CD1c-positive myeloid dendritic cell (primary cell): Measurements from ENCODE around the gene CATSPERD.

Experiments
- DNase-seq: peaks from one replicate; pipeline ENCODE4 v3.0.0-alpha.2; 2016; ENCODE audit errors: extremely low spot score

Gene CATSPERD, protein sequence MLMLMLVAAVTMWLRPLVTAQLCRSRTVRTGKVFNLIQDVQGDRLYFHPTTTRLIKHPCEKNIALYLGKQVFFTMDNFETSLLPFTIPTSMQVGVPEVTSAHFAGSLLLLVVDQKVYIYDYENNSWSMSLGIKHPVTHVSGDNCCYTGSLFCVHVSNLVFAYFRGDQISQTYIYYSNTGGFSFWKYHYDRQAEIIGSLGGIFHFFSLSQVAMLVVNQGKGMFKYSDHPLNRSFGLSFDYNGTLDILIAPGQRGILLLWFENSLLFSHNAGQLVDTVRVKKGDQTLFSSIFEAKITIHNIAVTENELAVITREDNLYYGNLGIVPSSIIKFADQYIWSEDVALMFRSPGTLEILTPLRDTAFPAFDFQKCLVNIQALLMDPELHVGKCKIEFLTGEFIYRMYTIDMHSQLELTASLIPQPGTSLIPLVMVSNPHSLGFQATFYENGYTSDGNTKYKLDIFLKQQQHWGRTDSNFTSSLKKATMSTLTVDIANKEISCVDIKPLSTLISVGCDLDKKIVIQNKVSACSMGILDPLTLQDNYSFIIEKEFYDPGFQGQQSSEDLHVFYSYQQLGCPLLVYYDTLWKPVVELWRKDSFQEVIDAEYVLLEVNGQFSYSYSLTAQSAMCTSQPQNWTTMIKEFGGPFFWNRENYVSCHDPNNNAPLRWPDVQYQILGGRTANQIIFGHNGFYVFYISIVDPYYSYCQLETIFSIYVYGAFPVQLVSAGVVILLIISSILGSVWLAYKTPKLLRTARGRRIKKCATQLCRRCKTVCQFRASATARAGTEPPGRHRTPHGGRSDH

DNA sequence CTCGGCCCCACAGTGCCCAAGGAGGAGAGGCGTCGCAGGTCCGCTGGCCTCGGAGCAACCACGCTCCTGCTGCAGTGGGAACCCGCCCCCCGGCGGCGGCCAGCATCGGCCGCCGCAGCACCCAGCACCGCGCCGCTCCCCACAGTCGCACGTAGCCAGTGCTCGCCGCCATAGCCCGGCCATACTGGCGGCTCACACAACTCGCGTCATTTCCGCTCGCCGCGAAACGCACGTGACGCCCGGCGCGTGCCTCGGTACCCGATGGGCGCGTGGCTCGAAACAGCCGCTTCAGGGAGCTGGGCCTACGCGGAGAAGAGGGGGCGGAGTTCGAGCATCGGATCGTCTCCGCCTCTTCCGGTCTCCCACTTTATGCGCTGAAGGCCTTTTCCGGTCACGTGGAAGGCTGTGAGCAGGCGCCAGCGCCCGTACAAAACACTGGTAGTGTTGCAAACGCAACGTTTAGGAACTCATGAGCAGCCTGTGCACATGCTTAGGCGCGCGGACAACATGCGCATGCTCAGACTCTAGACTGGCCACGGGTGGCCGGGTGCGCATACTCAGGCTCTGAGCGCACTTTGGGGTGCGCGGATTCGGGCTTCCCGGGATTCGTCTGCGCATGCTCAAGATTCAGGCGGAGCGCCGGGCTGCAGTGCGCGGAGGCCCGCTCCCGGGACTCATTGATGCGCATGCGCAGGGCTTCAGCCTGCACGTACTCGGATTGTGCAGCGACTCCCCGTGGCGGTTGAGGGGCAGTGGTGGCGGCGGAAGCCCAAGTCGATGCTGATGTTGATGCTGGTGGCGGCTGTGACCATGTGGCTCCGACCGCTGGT is at the start of gene CATSPERD, which contains the start of gene LONP1:
Gene CATSPERD (plus strand): TSS at position 677 of the 830 bp plus-strand sequence. CDS start 101 bp downstream, at position 778.
Gene LONP1 (minus strand): TSS at position 186 of the 830 bp plus-strand sequence. CDS start 14 bp downstream, at position 172.
- peak; percentile 100 for DNase-seq

DNA sequence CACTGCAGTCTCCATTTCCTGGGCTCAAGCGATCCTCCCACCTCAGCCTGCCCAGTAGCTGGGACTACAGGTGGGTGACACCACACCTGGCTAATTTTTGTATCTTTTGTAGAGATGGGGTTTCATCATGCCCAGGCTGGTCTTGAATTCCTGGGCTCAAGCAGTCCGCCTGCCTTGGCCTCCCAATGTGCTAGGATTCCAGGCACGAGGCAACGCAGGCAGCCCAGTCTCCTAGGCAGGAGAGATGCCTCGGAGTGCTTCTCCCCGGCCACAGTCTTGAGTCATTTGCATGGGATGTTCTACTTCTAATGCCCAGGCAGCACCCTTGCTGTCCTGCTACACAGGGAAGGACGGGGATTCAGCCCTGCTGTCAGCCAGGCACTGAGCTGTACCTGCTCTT is 48.8 kb upstream of the CATSPERD start:
- DNase-seq: no peak

DNA sequence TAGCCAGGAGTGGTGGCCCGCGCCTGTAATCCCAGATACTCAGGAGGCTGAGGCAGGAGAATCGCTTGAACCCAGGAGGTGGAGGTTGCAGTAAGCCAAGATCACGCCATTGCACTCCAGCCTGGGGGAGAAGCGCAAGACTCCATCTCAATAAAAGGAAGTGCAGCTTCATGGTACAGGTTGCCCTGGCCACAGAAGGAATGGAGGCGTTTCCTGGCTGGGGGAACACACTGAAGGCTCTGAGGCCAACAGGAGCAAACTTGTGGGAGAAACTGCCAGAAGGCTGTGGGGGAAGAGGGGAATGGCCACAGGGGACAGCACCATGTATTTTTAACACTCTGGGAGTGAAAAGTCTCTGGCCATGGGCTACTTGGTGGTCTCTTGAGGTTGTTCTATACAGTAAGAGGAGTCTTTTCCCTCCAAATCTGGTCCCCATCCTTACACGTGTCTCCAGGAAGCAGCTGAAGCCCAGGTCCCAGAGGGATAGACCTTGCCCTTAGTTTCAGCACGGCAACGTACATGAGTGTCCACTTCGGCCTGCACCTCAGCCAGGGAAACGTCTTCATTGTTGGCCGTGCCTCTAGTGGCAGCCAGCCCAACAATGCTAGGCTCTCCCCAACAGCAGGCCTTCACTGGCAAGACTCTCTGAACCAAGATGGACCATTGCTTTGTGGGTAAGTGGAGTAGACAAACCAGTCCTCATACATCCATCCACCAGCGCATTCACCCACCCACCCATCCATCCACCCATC is 47.6 kb upstream of the CATSPERD start:
- DNase-seq: no peak

DNA sequence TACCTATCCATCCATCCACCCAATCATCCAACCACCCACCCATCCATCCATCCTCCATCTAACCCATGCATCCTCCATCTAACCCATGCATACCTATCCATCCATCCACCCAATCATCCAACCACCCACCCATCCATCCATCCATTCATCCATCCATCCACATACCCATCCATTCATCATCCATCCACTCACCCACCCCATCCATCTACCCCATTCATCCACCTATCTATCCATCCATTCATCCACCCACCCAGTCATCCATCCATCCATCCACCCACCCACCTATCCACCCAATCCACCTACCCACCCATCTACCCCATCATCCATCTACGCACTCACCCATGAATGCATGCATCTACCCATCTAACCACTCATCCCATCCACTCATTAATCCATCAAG is 46.7 kb upstream of the CATSPERD start:
- no peak for DNase-seq

DNA sequence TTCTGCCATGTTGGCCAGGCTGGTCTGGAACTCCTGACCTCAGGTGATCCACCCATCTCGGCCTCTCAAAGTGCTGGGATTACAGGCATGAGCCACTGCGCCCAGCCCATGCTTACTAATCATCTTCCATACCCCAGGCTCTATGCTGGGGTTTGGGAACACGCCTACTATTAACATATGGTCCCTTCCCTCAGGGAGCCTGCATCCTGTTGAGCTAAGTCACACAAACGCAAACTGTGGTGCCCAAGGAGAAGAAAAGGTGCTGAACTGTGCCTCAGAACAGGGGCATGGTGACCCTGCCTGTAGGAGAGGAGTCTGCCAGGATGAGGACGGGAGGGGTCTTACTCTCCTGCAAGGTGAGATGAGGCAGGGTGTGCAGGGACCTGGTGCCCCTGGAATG is 45.7 kb upstream of the CATSPERD start:
- no peak for DNase-seq

DNA sequence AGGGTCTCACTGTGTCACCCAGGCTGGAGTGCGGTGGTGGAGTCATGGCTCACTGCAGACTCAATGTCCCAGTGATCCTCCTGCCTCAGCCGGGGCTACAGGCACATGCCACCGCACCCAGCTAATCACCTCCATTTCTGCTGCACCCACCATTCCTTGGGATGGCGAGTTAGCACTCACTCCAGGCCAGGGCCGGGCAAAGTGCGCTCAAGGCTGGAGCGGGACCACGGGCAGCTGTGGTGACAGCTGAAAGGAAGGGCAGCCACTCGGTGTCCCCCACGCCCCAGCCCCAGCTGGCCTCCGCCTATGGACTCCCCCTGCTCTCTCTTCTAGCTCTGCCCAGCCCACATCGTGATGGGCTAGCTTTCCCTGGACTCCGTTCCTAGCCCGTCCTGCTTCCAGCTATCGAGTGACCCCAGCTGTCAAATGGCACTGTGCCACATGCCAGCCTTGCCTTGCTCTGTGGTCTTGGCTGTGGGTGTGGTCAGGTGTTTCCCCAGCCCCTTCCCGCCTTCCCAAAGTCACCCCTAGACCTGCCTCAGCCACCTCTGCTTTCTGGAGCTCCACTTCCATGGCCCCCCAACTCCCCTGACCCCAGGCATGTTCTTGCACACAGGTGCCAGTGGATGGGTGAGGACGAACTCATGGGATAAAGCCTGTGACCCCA is 44.2 kb upstream of the CATSPERD start:
- no peak for DNase-seq

DNA sequence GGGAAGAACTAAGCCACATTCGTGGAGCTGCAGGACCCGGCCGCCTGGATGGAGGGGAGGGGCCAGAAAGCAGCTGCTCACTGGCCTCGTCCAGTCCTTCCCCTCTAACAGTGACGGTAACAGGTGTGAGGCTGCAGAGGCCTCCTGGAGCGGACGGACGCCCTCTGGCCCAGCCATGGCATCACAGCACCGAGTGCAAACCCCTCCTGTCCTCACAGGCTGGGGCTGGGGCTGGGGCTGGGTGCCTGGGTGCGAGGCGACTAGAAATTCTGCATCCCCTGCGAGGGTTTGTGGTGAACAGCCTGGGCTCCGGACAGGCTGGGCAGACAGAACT is 43.7 kb upstream of the CATSPERD start:
- no peak for DNase-seq

DNA sequence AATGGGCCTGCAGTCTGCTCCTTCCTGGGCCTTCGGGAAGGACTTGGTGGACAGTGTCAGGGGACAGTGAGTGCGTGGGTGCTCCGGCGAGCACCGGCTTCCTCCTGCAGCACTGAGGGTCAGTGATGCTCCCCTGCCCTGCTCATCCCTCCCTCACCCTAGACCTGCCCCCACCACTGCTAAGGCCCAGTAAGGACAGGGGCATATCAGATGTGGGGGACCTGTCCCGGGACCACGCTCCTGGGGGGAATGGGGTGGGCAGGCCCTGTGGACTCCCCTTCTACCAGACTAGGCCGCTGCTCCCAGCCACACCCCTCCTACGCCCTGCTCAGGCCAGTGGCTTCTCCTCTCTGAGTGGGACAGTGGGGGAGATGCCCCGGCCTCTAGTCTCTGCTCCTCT is 43.3 kb upstream of the CATSPERD start:
- no peak for DNase-seq

DNA sequence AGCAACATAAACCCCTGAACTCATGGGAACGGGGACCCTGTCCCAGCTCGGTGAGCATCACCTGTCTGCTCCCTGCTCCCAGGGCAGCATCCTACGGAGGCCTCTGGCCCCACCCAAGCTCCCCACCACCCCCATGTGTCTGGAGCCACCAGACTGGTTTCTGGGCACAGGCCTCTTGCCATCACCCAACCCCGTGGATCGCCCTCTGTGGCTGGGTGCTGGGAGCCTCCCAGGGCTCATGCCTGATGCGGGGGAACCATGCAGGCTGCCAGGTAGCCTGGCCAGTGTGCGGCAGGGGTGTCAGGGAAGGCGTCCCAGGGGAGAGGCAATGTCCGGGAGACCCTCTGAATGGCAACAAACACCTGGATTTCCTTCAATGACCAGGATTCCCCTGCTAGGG is 42.9 kb upstream of the CATSPERD start:
- no peak for DNase-seq

DNA sequence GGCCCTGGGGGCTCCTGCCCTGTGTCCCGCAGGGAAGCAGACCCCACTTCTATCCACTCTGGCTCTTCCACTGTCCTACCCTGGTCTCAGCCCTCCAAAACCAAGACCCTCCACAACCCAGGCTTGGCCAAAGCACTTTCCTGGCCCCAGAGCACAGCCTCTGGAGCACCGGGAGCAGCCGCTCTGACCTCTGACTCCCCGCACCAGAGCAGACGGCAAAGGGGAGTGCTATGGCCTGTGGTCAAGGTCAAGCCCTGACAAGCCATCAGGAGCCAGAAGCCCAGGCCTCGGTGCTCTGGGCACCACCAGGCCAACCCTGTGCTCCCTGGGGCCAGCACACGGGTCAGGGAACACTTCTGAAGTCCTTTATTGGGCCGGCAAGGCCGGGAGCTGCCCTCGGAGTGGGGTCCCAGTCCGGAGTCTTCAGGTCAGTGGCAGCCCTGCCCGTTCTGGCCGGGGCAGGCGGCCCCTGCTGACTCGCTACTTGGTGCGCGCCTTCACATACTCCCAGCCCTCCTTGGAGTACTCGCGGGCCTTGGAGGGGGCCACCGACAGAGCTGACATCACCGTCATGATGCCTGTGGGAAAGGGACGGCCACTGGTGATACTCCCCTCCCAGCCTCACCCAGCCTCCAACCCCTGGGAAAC is 42.2 kb upstream of the CATSPERD start:
- no peak for DNase-seq

DNA sequence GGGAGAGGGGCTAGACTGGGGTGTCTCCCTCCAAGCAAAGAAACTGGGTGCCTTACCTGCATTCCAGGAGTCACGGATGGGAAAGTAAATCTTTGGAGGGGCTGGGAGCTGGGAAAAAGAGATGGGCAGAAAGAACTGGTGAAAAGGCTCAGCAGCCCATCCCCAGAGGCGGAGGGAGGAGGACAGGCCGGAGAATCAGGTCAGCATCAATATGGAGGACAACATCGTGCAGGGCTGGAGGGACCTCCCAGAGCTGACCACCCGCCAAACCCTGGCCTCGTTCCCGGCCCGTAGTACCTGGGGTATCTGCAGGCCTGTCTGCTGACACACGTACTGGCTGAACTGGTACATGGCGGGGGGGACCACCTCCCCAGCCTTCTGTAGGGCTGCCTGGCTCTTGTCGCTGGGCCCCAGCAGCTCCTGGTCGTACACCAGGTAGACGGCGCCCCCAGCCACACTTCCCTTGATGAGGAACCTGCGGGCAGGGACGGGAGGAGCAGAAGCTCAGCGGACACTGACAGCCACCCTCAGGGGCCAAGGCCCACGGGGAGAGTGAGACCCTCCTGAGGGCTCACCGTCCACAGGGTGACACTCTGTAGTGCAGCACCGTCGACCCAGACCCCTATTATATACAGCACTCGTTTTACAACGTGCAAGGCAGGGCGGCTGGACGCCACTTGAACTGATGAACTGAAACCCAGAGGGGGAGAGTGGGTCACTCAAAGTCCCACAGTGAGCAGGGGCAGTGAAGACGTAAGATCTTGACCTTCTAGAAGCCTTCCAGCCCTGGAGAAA is 41.0 kb upstream of the CATSPERD start:
- DNase-seq: no peak

DNA sequence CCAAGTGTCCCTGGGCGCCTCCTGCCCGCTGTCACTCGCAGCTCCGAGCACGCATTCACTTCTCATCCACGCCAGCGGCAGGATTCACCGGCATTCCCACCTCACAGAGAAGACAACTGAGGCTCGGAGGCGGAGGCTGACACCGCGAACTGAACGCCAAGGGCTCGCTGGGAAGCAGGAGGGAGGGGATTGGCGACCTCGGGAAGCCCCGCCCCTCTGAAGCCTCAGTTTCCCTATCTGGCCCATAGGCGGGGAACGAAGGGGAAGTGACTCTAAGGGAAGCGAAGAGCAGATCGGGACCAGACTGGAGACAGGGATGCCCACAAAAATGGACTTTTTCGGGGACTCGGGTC is 40.4 kb upstream of the CATSPERD start:
- DNase-seq: no peak

DNA sequence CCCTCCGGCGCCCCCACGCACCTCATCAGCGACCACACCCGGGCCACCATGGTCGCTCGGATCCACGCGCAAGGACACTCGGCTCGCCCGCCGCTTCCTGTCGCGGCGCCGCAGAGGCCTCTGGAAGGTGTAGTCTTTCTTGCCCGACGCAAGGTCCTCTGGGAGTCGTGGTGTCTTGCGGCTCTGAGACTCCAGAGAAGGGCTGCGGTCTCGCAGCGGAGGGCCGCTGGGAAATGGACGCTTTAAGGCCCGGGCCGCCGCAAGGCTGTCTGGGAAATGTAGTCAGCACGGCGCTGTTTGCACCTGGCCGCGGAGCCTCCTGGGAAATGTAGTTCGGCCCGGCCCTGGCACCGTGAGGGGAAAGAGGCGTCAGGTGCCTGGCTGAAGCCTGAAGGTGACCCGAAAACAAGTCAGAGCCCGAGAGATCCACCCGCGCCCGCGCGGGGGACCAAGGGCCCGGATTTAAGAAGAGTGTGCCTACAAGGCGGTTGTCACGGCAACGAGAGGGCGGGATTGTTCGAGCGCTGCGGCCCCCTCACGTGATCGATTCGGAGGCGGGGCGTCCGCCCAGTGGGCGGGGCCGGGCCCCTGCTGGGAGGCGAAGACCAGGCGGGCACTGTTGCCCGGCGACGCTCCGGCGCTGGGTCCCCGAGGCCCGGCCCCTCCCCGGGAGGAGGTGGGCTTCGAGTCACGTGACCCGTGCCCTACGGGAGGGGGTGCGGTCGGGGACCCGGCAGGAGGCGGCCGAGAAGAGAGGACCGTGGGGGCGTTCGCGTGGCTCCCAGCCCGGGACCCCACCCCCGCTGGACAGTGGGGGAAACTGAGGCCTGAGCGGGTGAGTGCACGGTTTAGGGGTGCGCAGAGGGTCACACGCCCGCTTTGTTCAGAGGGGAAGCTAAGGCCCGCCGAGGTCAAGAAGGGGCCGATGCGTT is 39.7 kb upstream of the CATSPERD start, which contains the start of the genes HSD11B1L and MICOS13:
Gene HSD11B1L (plus strand): TSS at position 591 of the 932 bp plus-strand sequence. CDS start 3,806 bp downstream, outside the sequence.
Gene MICOS13 (minus strand): TSS at position 80 of the 932 bp plus-strand sequence. CDS start 30 bp downstream, at position 50.
- peak; percentile 99 for DNase-seq

DNA sequence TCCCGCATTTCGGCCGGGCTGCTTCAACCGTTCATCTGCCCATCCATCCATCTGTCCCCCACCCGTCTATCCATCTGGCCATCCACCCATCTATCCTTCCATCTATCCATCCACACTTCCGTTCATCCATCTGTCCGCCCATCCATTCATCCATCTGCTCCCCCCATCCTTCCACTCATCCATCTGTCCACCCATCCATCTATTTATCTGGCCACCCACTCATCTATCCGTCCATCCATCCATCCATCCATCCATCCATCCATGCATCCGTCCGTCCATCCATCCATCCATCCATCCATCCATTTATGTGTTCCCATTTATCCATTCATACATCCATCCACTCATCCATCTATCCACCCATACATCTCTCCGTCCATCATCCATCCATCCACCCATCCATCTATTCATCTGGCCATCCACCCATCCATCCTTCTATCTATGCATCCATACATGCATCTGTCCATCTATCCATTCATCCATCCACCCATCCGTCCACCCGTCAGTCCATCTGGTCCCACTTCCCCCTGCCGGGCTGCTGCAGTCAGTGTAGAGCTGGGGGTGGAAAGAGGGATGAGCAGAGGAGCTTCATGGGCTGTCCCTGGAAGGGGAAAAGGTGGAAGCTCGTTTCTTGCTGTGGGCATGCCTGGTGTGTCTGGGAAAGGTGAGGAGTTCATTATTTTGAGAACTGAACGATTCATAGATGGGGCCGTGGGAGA is 38.9 kb upstream of the CATSPERD start:
- no peak for DNase-seq

DNA sequence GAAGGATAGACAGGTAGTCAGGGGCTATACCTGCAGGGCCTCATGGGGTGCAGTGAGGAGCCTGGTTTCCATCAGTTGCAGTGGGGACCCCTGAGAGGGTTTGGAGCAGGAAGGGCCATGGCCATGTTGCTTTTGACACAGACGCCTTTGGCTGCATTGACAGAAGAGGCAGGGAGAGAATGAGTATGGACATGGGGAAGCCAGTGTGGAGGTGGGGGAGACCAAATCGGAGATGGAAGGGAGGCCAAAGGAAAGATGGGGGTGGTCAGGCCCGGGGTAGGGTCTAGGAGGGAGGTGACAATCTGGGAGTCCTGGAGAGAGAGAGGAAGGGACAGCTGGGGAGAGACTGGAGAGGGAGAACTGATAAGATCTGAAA is 38.3 kb upstream of the CATSPERD start:
- DNase-seq: no peak

DNA sequence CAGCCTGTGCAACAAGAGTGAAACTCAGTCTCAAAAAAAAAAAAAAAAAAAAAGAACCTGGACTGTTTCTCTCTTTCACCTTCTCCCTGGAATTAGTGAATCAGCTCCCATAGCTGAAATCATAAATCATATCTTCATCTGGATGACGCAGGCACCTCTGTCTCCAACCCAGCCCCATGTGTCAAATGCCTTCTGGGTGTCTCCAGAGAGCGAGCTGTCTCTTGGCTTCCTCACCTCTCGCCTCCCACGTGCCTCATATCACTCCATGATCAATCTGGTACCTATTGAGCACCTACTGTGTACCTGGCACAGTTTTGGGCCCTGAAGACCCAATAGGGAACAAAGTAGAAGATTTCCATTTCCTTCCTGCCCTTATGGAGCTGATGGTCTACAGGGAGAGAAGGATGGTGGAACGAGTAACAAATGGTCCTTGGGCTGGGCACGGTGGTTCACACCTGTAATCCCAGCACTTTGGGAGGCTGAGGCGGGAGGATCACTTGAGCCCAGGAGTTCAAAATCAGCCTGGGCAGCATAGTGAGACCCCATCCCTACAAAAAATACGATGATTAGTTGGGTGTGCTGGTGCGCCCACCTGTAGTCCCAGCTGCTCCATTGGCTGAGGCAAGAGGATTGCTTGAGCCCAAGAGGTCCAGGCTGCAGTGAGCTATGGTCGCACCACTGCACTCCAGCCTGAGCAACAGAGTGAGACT is 37.1 kb upstream of the CATSPERD start:
- no peak for DNase-seq
